K562 (cell line): ENCODE data around the gene TGFBR3L. TPM values are rescaled to one million over a fixed set of nuclear protein-coding genes. Genes with fewer than 3 reads are reported as not detected.

ENCODE experiments used
- CHD1 ChIP-seq: fragments of 200-600 bp; sonication (generic); IDR thresholded peaks from one replicate; pipeline ENCODE4 v1.6.1; 2012; ENCODE audit warnings: mild to moderate bottlenecking, moderate library complexity, low read length, inconsistent platforms
- CHD2 ChIP-seq: IDR thresholded peaks from 2 replicates; pipeline ENCODE4 v1.6.1; 2011; ENCODE audit warnings: low read depth, low read length
- DNMT1 ChIP-seq: fragments of 450-650 bp; IDR thresholded peaks from 2 replicates; pipeline ENCODE4 v1.6.1; 2016; ENCODE audit warnings: antibody characterized with exemption, mild to moderate bottlenecking
- ERF ChIP-seq: fragments of 450-650 bp; formaldehyde crosslinking; IDR thresholded peaks from 2 replicates; pipeline ENCODE4 v1.4.0; 2020; ENCODE audit warnings: mild to moderate bottlenecking, mixed read lengths
- ESRRB ChIP-seq: fragments of 250-450 bp; sonication (Bioruptor Pico); IDR thresholded peaks from 2 replicates; pipeline ENCODE4 v1.5.0; 2020; ENCODE audit warnings: mild to moderate bottlenecking, moderate library complexity, borderline replicate concordance
- HDAC1 ChIP-seq, 2 experiments: fragments of 450-650 bp; IDR thresholded peaks; 2 replicates each; pipeline ENCODE4 v1.6.1; 2016 to 2017; ENCODE audit warnings: inconsistent platforms in 1 of 2, mild to moderate bottlenecking in 1 of 2, moderate library complexity in 1 of 2
- HMGN3 ChIP-seq: IDR thresholded peaks from 2 replicates; pipeline ENCODE4 v1.6.1; 2011; ENCODE audit warnings: borderline replicate concordance, low read depth, mild to moderate bottlenecking, mixed read lengths, low read length; ENCODE audit not compliant: insufficient read length; ENCODE audit errors: extremely low read depth
- HNRNPH1 ChIP-seq: fragments of 200-400 bp; formaldehyde crosslinking; optimal IDR thresholded peaks from 2 replicates; pipeline ENCODE3; 2017; ENCODE audit warnings: low read depth, mild to moderate bottlenecking, low read length, moderate library complexity
- MTA3 ChIP-seq: fragments of 450-650 bp; formaldehyde crosslinking; IDR thresholded peaks from 2 replicates; pipeline ENCODE4 v1.6.1; 2017; ENCODE audit warnings: mild to moderate bottlenecking, borderline replicate concordance
- POLR2AphosphoS5 ChIP-seq: IDR thresholded peaks from 2 replicates; pipeline ENCODE4 v1.6.1; 2011; ENCODE audit warnings: mild to moderate bottlenecking, low read depth, low read length, moderate library complexity; ENCODE audit not compliant: control insufficient read depth, insufficient read depth
- POLR2G ChIP-seq: fragments of 200-400 bp; formaldehyde crosslinking; IDR thresholded peaks from 2 replicates; pipeline ENCODE4 v1.6.1; 2017; ENCODE audit warnings: low read depth, mild to moderate bottlenecking, antibody characterized with exemption, low read length, moderate library complexity
- RBM39 ChIP-seq: fragments of 200-400 bp; formaldehyde crosslinking; optimal IDR thresholded peaks from 2 replicates; pipeline ENCODE3; 2018; ENCODE audit warnings: low read depth, low read length
- ZBTB17 ChIP-seq: fragments of 450-650 bp; formaldehyde crosslinking; IDR thresholded peaks from 2 replicates; pipeline ENCODE4 v1.4.0; 2020; ENCODE audit warnings: mild to moderate bottlenecking
- ZBTB7A ChIP-seq: IDR thresholded peaks from 2 replicates; pipeline ENCODE4 v1.6.1; 2011; ENCODE audit warnings: low read depth, mild to moderate bottlenecking, low read length, moderate library complexity, borderline replicate concordance; ENCODE audit not compliant: control insufficient read depth
- ZNF354B ChIP-seq: fragments of 250-450 bp; sonication (Bioruptor Pico); IDR thresholded peaks from 2 replicates; pipeline ENCODE4 v1.4.0; 2020
- ZNF77 ChIP-seq: fragments of 250-450 bp; sonication (Bioruptor Pico); IDR thresholded peaks from 2 replicates; pipeline ENCODE4 v1.5.0; 2020
- ZSCAN32 ChIP-seq: fragments of 450-650 bp; formaldehyde crosslinking; IDR thresholded peaks from 2 replicates; pipeline ENCODE4 v1.4.0; 2020; ENCODE audit warnings: mild to moderate bottlenecking, moderate library complexity
- polyA plus RNA-seq, 8 experiments: library from polyadenylated mRNA; depleted of rRNA in 4 of 8; stranded (reverse) in 5 of 8; unstranded in 3 of 8; fragments of >200 nt; fragmentation: Nextera tagmentation in 2 of 8; fragmentation: Illumina TruSeq in 1 of 8; extraction: Ambion mirVana in 2 of 8; extraction: Trizol in 1 of 8; gene quantifications; 2 replicates each; pipeline versions ENCODE4 v1.2.1 to v1.2.3, GENCODE V29; 2011 to 2014; ENCODE audit warnings: inconsistent platforms in 1 of 8, missing spikeins in 1 of 8
- total RNA-seq, 7 experiments: library from RNA; depleted of rRNA in 6 of 7; stranded (reverse); fragments of >200 nt in 6 of 7; fragmentation: Illumina TruSeq in 2 of 7; extraction: Trizol in 2 of 7; gene quantifications; 2 replicates each; pipeline versions ENCODE4 v1.2.1 to v1.2.3, GENCODE V29; 2011 to 2021; ENCODE audit warnings: low replicate concordance in 1 of 7
- TF ChIP-seq, protein P1 (sequence below): fragments of 450-650 bp; formaldehyde crosslinking; IDR thresholded peaks from 2 replicates; pipeline ENCODE4 v1.4.0; 2022; ENCODE audit warnings: mild to moderate bottlenecking, moderate library complexity
- TF ChIP-seq, protein P2 (sequence below), 2 experiments: IDR thresholded peaks; 2 replicates each; pipeline ENCODE4 v1.6.1; 2011; ENCODE audit warnings: borderline replicate concordance in 1 of 2, control low read depth in 1 of 2, low read depth in 1 of 2, low read length in 1 of 2, mild to moderate bottlenecking in 1 of 2, mixed read lengths in 1 of 2, moderate library complexity in 1 of 2; ENCODE audit not compliant: insufficient read depth in 1 of 2, insufficient read length in 1 of 2, poor library complexity in 1 of 2, severe bottlenecking in 1 of 2; ENCODE audit errors: extremely low read depth in 1 of 2
- TF ChIP-seq, protein P3 (sequence below): fragments of 200-800 bp; sonication (Bioruptor generic); IDR thresholded peaks from 2 replicates; pipeline ENCODE4 v1.6.1; 2017; ENCODE audit warnings: missing genetic modification characterization, missing compliant biosample characterization
- TF ChIP-seq, protein P4 (sequence below): fragments of 450-650 bp; IDR thresholded peaks from 2 replicates; pipeline ENCODE4 v1.7.1; 2018; ENCODE audit warnings: mild to moderate bottlenecking, low read depth; ENCODE audit not compliant: partially characterized antibody

The TGFBR3L gene
- total and polyA plus RNA-seq, 9 of the 15 experiments (the other 6 are each of a cell fraction or from before 2014, with no cell fraction given), result not detected

DNA sequence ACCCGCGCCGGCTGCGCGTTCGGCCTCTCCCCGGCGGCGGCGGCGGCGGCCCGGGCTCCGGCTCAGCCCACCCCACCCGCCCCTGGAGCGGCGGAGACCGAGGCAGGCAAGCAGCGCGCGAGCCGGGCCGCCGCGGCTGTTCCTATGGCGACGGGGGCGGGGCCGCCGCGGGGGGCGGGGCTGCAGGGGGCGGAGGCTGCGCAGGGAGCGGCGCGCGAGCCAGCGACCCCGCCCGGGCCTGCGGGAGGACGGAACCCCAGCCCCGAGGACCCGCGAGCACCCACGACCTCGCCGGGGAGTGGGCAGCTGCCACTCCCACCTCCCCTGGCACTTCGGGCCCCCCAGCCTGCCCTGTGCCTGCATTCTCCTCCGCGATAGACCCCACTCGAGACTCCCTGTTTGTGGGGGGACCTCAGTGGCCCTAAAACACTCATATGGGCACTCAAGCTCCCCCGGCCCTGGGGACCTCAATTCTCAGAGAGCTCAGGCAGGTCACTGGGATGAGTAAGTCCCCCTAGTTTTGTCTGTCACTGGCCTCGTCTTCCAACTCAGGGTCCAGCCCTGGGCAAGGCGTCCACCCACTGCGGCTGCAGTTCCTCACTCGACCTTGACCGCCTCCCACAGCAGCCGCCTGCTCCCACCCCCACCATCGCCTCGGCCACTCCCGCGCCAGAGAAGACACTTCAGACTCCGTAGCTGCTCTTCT, 11.5 kb downstream of the TGFBR3L start, which contains the start of gene CTXN1 (continued):
- 0 out of 2 replicates have a peak, but pooled peaks have one; percentile 6 for TF ChIP-seq ZNF77 (CRISPR knock-in tag)
- peak; percentile 41; the same call in 1 of the 2 replicates for TF ChIP-seq ESRRB (CRISPR knock-in tag)
- TF ChIP-seq CHD2, result 0 out of 2 replicates have a peak, but pooled peaks have one; percentile 6
- TF ChIP-seq, protein P1, sequence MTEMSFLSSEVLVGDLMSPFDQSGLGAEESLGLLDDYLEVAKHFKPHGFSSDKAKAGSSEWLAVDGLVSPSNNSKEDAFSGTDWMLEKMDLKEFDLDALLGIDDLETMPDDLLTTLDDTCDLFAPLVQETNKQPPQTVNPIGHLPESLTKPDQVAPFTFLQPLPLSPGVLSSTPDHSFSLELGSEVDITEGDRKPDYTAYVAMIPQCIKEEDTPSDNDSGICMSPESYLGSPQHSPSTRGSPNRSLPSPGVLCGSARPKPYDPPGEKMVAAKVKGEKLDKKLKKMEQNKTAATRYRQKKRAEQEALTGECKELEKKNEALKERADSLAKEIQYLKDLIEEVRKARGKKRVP (CRISPR knock-in tag), result peak; percentile 47; the same call in 1 of the 2 replicates
- peak; percentile 61; the same call in 1 of the 2 replicates for TF ChIP-seq ZBTB7A
- TF ChIP-seq ZBTB17 (CRISPR knock-in tag), result peak; percentile 50; the same call in 1 of the 2 replicates
- TF ChIP-seq ERF (CRISPR knock-in tag), result peak; percentile 85; the same call in 1 of the 2 replicates
- TF ChIP-seq CHD1, result no peak
- peak; percentile 95 for TF ChIP-seq DNMT1
- TF ChIP-seq, protein P2, sequence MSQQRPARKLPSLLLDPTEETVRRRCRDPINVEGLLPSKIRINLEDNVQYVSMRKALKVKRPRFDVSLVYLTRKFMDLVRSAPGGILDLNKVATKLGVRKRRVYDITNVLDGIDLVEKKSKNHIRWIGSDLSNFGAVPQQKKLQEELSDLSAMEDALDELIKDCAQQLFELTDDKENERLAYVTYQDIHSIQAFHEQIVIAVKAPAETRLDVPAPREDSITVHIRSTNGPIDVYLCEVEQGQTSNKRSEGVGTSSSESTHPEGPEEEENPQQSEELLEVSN (IDR thresholded peaks at IDR 0.05; ENCODE audit: borderline replicate concordance in 1 of 2, extremely low read depth in 1 of 2, insufficient read depth in 1 of 2, insufficient read length in 1 of 2, low read depth in 1 of 2, low read length in 1 of 2, poor library complexity in 1 of 2, severe bottlenecking in 1 of 2), result peak in 1 of 2 experiments; percentile 31
- TF ChIP-seq HMGN3, result peak; percentile 65
- peak; percentile 65; the same call in 1 of the 2 replicates for TF ChIP-seq POLR2AphosphoS5
- TF ChIP-seq RBM39, result peak; percentile 27
- 0 out of 2 replicates have a peak, but pooled peaks have one; percentile 15 for TF ChIP-seq ZSCAN32 (CRISPR knock-in tag)
- no peak for TF ChIP-seq ZNF354B
- TF ChIP-seq HDAC1 (IDR thresholded peaks at IDR 0.05), result peak in 1 of 2 experiments; percentile 61; a peak in 1 of 4 replicates
- TF ChIP-seq, protein P3, sequence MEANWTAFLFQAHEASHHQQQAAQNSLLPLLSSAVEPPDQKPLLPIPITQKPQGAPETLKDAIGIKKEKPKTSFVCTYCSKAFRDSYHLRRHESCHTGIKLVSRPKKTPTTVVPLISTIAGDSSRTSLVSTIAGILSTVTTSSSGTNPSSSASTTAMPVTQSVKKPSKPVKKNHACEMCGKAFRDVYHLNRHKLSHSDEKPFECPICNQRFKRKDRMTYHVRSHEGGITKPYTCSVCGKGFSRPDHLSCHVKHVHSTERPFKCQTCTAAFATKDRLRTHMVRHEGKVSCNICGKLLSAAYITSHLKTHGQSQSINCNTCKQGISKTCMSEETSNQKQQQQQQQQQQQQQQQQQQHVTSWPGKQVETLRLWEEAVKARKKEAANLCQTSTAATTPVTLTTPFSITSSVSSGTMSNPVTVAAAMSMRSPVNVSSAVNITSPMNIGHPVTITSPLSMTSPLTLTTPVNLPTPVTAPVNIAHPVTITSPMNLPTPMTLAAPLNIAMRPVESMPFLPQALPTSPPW (CRISPR knock-in tag), result peak; percentile 51
- TF ChIP-seq MTA3, result peak; percentile 60; the same call in 1 of the 2 replicates
- TF ChIP-seq POLR2G, result peak; percentile 76
- TF ChIP-seq, protein P4, sequence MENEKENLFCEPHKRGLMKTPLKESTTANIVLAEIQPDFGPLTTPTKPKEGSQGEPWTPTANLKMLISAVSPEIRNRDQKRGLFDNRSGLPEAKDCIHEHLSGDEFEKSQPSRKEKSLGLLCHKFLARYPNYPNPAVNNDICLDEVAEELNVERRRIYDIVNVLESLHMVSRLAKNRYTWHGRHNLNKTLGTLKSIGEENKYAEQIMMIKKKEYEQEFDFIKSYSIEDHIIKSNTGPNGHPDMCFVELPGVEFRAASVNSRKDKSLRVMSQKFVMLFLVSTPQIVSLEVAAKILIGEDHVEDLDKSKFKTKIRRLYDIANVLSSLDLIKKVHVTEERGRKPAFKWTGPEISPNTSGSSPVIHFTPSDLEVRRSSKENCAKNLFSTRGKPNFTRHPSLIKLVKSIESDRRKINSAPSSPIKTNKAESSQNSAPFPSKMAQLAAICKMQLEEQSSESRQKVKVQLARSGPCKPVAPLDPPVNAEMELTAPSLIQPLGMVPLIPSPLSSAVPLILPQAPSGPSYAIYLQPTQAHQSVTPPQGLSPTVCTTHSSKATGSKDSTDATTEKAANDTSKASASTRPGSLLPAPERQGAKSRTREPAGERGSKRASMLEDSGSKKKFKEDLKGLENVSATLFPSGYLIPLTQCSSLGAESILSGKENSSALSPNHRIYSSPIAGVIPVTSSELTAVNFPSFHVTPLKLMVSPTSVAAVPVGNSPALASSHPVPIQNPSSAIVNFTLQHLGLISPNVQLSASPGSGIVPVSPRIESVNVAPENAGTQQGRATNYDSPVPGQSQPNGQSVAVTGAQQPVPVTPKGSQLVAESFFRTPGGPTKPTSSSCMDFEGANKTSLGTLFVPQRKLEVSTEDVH, result peak; percentile 79
- no peak for TF ChIP-seq HNRNPH1
